MV-4-11 (cell line): ENCODE data around the gene GPR25.

Experiments
- DNase-seq: peaks from one replicate; lab custom pipeline; 2025; lab: John Stamatoyannopoulos, UW

GPR25 gene

GRCh38 chr1:200872446-200873115 is at the start of gene GPR25:
Gene GPR25, plus strand, starts transcription at chr1:200872981. Its CDS starts 57 bp downstream, at chr1:200873038.
- DNase-seq, result no peak

- no peak for DNase-seq
Measured at GRCh38 chr1:200831091-200831490, 41.7 kb upstream of the GPR25 start.

- DNase-seq, result no peak
Measured at GRCh38 chr1:200834383-200834782, 38.4 kb upstream of the GPR25 start.

- no peak for DNase-seq
Measured at GRCh38 chr1:200836213-200836612, 36.6 kb upstream of the GPR25 start.

- no peak for DNase-seq
Measured at GRCh38 chr1:200837931-200838571, 34.7 kb upstream of the GPR25 start.

- no peak for DNase-seq
Measured at GRCh38 chr1:200838676-200839445, 33.9 kb upstream of the GPR25 start.

- no peak for DNase-seq
Measured at GRCh38 chr1:200845360-200845759, 27.4 kb upstream of the GPR25 start.

- no peak for DNase-seq
Measured at GRCh38 chr1:200846398-200846797, 26.4 kb upstream of the GPR25 start.

GRCh38 chr1:200849430-200849829 is 23.4 kb upstream of the GPR25 start:
- no peak for DNase-seq

GRCh38 chr1:200850554-200850953 is 22.2 kb upstream of the GPR25 start:
- no peak for DNase-seq

GRCh38 chr1:200856716-200857357 is 15.9 kb upstream of the GPR25 start:
- DNase-seq, result peak; percentile 41

GRCh38 chr1:200857804-200858203 is 15.0 kb upstream of the GPR25 start:
- DNase-seq, result peak; percentile 86

- DNase-seq, result peak; percentile 73
Measured at GRCh38 chr1:200861937-200862647, 10.7 kb upstream of the GPR25 start.

GRCh38 chr1:200862713-200863415 is 9.9 kb upstream of the GPR25 start:
- peak; percentile 95 for DNase-seq

- no peak for DNase-seq
Measured at GRCh38 chr1:200866116-200866515, 6.7 kb upstream of the GPR25 start.

GRCh38 chr1:200866521-200866920 is 6.3 kb upstream of the GPR25 start:
- DNase-seq, result peak; percentile 31

GRCh38 chr1:200867018-200867811 is 5.6 kb upstream of the GPR25 start:
- DNase-seq, result no peak

GRCh38 chr1:200869376-200869752 is 3.4 kb upstream of the GPR25 start:
- DNase-seq, result peak; percentile 32

GRCh38 chr1:200869753-200870391 is 2.9 kb upstream of the GPR25 start:
- DNase-seq, result peak; percentile 43

GRCh38 chr1:200873116-200873670 is 412 bp downstream of the GPR25 start:
- no peak for DNase-seq
